Right ventricle myocardium superior (tissue), 1 donor: ENCODE results near the gene CACNA1I. TPM values are rescaled to one million over a fixed set of nuclear protein-coding genes. Genes with fewer than 3 reads are reported as not detected.

Experiments used
- ATAC-seq: fragments of 200-7000 bp; cut with Tn5 transposase; one replicate; pipeline ENCODE4 v1.9.1; 2020; ENCODE audit warnings: mild to moderate bottlenecking; ENCODE audit not compliant: poor library complexity
- DNase-seq: peaks from one replicate; pipeline ENCODE4 v3.0.0-alpha.2; 2020
- intact Hi-C: fragments of 100-400 bp; cut with DNase I; formaldehyde crosslinking; loops from one replicate; pipeline ENCODE4 v1.11.2; 2022
- total RNA-seq: library from RNA; stranded (reverse); fragmentation: NEBNext Ultra II Directional; extraction: Animal tissue kit (Norgen Biotek cat#: 25700); gene quantifications from one replicate; pipeline ENCODE4 v1.2.1, GENCODE V29; 2021
- donor health status: DM: no; HTN: yes; CAD: no; lungs with severe emphysema.

The CACNA1I gene
- total RNA-seq, 1 donor from 2014 or later = 0.03 TPM

DNA sequence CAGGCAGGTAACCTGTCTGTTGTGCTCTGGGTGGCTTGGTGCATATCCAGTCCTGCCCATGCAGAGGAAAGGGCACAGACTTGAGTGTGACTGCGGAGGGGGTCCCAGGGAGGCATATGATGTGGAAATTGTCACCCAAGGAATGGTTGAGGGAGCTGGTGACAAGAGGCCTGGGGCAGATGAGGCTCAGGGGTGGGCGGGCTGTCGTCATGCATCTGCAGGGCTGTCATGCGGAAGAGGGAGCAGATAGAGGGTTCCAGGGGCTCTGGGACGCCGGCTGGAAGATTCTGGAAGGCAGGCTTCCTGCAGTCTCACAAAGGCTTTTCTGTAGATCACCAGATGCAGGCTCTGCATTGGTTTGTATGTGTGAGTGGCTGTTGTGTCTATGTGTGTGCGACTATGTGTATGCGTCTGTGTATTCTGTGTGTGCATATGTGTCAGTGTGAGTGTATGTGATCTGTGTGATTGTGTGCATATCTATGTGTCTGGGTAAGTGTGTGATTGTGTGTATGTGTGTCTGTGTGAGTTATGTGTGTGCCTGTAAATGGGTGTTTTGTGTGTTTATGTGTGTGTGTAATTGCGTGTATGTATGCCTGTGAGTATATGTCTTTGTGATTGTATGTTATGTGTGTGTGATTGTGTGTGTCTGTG lies 7.6 kb upstream of the CACNA1I start:
- intact Hi-C loops = no loop called here
- DNase-seq (no peak), ATAC-seq (no peak)

DNA sequence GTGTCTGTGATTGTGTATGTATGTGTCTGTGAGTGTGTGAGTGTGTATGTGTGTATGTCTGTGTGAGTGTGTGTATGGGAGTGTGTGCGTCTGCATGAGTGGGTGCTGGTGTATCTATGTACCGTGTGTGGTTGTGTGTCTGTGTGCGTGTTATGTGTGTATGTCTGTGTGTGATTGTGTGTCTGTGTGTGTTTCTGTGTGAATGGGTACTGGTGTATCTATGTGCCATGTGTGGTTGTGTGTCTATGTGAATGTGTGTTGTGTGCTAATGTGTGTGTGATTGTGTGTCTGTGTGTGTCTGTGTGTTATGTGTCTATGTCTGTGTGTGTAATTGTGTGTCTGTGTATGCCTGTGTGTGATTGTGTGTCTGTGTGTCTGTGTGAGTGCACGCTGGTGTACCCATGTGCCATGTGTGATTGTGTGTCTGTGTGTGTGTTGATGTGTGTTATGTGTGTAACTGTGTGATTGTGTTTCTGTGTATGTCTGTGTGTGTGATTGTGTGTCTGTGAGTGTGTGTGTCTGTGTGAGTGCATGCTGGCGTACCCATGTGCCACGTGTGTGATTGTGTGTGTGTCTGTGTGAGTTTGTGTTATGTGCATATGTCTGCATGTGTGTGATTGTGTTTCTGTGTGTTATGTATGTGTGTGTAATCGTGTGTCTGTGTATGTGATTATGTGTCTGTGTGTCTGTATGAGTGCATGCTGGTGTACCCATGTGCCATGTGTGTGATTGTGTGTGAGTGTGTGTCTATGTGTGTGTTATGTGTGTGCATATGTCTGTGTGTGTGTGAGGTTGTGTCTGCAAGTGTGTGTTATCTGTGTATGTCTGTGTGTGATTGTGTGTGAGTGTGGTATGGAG lies 6.8 kb upstream of the CACNA1I start:
- no peak for DNase-seq
- intact Hi-C loops = no loop called here
- ATAC-seq = no peak

DNA sequence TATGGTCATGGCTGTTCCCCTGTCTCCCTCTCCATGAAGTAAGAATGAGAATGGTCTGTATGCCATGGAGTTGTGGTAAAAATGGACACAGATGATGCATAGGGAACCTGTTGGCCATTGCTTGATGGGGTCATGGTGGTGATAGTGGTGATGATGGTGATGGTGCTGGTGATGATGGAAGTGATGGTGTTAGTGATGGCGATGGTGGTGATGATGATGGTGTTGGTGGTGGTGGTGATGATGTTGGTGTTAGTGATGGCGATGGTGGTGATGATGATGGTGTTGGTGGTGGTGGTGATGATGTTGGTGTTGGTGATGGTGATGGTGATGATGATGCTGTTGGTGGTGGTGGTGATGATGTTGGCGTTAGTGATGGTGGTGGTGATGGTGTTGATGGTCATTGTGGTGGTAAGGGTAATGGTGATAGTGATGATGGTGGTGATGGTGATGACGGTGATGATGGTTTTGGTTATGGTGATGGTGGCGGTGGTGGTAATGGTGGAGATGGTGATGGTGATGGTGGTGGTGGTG lies 5.1 kb upstream of the CACNA1I start:
- ATAC-seq (no peak), DNase-seq (no peak)
- intact Hi-C loops = no loop called here

DNA sequence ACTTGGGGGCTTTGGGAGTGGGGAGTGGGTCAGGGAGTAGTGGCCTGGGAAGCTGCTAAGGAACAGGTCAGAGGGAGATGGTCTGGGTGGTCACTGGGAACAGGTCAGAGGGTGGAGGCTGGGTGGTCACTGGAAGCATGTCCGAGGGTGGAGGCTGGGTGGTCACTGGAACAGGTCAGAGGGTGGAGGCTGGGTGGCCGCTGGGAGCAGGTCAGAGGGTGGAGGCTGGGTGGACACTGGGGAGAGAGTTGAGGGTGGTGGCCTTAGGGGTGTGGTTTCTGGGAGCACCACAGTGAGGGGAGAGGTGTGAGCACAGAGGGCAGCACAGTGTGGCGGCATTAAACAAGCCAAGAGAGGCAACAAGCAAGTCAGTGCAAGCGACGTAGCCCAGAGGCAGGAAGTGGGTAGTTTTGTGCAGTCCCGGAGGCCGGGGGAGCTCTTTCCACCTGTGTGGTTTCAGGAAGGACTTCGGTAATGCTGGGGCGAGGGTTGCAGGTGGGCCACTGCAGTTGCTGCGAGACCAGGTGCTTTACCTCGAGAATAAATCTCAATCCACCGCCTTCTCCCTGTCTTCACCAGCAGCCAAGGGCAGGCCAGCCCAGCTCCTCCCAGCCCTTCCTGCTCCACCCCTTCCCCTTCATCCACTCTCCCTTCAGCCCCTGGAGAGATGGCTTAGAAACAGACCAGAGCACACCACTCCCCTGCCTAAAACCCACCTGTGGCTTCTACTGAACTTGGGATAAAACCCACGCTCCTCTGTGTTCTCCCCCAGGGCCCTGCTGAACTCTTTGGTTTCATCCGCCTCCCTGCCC lies 3.2 kb upstream of the CACNA1I start:
- ATAC-seq = no peak
- intact Hi-C loops = no loop called here

DNA sequence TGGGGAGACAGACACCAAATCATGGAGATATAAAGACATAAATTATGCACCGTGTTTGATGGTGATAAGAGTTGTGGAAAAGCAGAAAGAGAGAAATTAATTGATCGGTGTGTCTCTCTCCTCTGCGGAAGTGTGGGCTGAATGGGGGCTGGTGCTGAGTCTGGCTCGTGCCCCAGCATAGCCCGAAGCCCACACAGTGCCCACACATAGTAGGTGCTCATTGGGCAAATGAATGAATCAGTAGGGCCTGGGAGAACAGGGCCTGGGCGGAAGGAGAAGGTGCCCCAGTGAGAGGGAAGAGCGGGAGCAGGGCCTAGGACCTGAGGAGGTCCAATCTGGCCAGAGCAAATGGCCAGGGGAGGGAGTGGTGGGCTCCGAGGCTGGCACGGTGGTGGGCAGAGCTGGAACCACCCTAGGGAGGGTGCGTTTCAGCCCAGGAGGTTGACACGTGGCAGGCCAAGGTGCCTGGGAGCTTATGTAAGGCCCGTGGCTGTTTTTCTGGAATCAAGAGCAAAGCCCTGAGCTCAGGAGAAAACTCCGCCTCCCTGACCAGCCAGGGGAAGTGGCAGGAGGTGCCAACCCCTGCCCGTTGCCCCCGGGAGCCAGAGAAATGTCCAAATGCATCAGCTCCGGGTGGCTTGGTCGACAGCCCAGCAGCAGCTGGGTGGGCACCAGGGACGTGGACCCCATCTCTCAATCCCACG lies 2.1 kb upstream of the CACNA1I start:
- no peak for ATAC-seq
- intact Hi-C loops = no loop called here
- DNase-seq = no peak

More for the DNA sequence above, 3.2 kb upstream of the CACNA1I start:
- DNase-seq = no peak

DNA sequence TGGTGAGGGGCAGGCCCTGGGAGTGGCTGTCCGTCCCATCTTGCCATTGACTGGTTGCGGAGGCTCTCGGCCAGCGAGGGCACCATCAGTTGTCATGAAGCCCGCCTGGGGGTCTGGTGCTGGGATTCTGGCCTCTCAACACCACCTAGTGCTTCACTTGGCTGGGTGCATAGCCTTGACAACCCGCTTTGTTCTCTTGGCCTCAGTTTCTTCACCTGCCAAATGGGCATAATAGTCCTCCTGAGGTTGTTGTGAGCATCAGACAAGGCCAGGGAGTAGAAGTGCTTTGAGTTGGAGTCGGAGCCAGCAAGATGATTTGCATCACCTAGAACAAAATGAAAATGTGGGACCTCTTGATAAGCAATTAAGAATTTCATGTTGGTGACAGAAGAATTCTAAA lies 1.5 kb upstream of the CACNA1I start:
- DNase-seq (no peak), ATAC-seq (no peak)
- intact Hi-C loops = no loop called here

DNA sequence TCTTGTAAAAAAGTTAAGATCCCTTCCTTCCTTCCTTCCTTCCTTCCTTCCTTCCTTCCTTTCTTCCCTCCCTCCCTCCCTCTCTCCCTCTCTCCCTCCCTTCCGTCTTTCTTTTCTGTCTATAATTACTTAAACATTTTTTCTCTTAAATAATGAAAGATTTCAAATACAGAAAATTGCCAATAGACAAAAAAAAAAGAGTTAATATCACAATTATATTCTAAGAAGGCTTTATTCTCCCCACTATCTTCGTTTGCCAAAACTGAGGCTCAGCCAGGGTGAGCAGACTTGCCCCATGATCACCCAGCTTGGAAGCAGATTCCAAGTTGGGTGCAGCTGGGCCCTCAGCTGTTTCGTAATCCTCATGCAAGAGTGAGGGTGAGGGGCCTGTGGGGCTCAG lies 327 bp upstream of the CACNA1I start:
- intact Hi-C loops = no loop called here
- DNase-seq = no peak
- no peak for ATAC-seq

DNA sequence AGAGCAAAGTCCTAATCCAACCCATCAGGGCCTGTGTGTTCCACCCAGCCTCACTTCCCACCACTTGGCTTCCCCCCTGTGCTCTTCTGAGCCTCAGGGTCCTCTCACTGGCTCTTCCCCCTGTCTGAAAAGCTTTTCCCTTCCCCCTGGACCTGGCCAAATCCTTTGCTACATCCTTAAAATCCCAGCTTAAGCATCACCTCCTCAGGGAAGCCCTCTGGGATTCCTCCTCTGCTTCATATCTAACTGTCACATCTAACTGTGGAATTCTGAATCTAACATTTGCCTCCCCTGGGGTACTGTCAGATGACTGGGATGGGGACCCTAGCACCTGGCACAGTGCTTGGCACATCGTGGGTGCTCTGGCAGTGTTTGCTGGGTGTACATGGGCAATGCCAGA lies 985 bp downstream of the CACNA1I start:
- no peak for ATAC-seq
- no peak for DNase-seq
- intact Hi-C loops = no loop called here

DNA sequence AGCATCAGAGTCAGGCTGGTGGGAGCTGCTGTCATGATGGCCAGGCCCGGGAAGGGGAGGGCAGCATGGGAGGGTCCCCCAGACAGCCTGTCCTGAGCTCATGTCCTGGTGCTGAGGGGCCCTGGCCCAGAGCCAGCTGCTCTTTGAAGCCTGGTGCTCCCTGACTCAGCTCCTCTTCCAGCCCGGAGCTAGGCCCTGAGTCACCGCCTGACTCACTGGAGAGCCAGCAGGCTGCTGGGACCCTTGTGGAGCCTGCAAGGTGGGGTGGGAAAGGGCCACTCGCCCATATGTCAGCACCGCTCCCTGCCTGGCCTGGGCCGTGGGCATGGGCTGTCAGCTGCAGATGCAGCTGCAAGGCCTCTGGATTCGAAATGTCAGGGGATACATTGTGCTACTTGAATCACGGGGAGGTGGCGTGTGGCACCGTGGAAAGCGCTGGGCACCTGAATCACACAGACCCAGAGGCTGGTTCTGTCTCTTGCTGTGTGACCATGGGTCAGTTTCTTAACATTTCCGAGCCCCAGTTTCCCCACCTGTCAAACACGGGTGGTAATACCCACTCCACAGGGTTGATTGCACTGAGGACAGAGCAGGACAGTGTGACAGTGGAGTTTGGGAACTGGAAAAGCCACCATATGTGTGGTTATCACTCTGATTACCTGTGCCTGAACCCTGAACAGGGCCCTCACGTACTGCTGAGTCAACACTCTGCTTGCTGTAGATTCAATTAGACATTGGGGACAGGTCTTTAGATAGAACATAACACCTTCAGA lies 4.4 kb downstream of the CACNA1I start:
- ATAC-seq (no peak), DNase-seq (no peak)
- intact Hi-C loops = no loop called here

DNA sequence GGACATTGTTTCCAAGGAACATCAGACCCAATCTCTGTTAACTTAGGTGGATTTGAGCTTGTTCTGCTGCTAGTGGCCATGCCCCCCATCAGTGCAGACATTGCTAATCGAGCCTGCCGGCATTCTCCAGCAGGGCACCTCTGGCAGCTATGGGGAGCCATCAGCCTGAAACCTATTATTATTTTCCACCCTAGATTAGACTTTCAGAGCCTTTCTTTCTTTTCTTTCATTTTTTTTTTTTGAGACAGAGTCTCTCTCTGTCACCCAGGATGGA lies 4.9 kb downstream of the CACNA1I start:
- ATAC-seq (no peak), DNase-seq (no peak)
- intact Hi-C loops = no loop called here

DNA sequence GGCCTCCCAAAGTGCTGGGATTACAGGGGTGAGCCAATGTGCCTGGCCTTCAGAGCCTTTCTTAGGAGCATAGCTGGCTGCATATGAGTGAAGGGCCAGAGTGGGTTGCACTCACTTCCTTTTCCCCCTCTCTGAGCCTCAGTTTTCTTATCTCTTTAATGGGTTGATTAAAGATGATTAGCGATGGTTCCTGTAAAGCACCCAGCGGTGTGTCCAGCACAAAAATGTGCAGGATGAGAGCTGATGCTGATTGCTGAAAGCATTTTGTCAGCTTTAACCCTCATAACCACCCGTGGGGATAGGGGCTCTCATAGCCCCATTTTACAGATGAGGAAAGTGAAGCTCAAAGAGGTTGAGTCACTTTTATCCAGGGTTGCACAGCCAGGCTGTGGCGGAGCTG lies 5.5 kb downstream of the CACNA1I start:
- DNase-seq = no peak
- intact Hi-C loops = no loop called here
- ATAC-seq = no peak

DNA sequence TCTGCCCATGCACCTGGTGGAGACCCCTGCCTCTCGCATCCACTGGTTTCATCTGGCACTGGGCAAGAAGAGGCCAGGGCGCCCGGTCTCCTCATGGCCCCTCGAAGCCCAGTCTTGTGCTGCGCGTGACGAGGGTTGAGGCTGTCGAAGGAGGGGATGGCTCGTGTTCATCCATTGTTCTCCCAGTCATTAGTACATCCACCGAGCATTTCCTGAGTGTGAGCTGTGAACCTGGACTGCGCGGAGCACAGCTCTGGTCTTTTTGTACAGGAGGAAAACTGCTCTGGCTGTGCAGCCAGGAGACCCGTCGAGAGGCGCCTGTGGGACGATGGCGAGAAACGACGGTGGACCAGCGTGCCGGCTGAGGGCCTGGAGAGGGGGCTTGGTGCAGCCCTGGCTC lies 6.8 kb downstream of the CACNA1I start:
- intact Hi-C loops = no loop called here
- no peak for ATAC-seq
- no peak for DNase-seq

DNA sequence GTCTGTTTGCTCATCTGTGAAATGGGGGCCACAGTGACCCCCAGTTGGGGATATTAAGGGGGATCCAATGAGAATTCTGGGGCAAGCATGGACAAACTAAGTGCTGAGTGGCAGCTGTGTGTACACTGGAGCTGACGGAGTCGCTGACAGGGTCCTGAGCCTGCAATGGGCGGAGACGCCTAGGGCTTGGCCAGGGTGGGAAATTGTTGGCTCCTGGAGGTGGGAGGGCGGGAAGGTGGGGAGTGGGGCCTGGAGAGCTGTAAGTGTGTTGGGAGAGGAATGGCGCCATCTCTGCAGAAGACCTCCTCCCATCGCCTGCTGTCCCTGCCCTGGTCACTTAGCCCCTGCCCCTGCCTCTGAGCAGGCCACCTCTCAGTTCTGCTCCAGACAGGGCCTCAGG lies 7.3 kb downstream of the CACNA1I start:
- ATAC-seq = no peak
- intact Hi-C loops = no loop called here
- no peak for DNase-seq

DNA sequence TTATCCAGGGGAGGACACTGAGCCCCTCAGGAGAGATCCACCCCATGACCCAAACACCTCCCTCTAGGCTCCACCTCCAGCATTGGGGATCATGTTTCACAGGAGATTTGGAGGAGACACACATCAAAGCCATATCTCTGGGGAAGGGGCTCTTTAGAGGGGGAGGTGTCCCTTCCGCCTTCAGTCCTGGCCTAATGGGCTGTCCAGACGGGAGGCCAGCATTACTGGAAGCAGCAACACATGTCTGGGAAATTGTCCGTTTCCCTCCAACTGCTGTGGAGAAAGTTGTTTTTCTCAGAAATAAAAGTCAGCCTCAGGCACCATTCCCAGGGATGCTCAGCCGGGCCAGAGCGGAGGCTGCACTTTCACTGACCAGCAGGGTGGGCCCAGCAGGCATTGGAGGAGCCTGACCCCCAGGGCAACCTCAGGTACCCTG lies 9.5 kb downstream of the CACNA1I start:
- intact Hi-C loops = no loop called here
- no peak for ATAC-seq
- no peak for DNase-seq

DNA sequence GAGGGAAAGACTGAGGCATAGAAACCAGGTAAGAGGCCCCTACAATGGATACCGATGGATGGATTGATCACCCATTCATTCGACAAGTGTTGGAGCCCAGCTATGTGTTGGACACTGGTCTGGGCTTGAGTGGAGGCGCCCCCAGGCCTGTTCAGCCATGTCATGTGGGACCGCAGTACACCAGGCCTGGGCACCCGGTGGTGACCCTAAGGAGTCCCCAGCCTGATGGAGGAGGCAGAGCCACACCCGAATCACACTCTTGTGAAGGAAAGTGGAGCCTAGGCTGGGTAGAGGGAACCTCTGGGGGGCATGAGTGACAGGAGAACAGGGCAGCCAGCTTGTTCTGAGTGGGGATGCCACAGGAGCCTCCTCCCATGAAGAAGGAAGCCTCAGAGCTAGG lies 10.2 kb downstream of the CACNA1I start:
- intact Hi-C loops = no loop called here
- ATAC-seq (no peak), DNase-seq (no peak)

DNA sequence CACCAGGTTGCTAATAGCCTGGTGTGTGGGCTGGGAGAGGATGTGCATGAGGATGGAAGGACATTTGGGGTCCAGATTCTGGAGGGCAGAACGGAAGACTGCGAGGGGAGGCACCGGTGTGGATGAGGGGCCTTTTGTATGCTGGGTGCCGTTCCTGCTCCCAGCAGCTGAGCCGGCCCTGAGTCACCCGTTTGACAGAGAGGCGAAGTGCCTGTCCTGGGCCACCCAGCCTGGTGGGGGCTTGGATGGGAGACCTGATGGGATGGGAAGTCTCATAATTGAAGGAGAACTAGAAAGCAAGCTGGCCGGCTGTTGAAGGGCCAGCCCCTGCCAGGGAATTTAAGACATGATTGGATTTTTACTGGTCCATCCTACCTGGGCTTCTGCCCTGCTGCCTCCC lies 10.8 kb downstream of the CACNA1I start:
- DNase-seq (no peak), ATAC-seq (no peak)

DNA sequence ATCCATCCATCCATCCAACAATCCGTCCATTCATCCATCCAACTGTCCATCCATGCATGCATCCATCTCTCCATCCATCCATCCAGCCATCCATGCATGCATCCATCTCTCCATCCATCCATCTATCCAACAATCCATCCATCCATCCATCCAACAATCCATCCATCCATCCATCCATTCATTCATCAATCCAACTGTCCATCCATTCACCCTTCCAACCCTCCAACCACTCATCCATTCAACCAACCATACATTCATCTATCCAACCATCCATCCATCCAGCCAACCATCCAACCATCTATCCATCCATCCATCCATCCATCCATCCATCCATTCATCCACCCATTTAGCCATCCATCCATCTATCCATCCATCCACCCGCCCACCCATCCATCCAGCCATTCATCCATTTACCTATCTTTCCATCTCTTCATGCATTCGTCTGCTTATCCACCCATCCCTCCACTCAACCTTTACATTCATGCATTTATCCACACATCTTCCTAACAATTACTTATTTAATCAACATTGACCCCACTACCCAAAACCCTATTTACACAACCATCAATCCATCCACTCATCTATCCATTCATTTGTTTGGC lies 12.6 kb downstream of the CACNA1I start:
- ATAC-seq (no peak), DNase-seq (no peak)
- intact Hi-C loops = no loop called here

More for the DNA sequence above, 10.8 kb downstream of the CACNA1I start:
- intact Hi-C loops = no loop called here

DNA sequence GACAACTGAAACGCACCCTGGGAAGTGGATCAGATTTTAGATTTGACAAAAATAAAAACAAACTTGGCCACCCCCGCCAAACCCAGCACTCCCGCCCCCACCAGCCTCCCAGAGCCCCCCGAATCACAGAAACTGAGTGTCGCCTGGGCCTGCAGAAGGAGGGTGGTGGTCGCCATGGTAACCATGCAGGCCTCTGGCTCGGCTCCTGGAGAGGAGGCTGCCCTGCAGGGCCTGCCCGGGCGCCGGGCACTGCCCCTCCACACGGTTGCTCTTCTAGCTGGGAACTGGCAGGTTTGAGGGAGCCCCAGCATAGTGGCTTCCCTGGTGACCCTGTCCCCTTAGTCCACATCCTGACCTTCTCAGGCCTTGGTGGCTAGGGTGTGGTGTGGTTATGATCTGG lies 19.3 kb downstream of the CACNA1I start:
- intact Hi-C loops = no loop called here
- no peak for DNase-seq
- no peak for ATAC-seq
